ENCODE measurements around the gene GRIK3.

The GRIK3 gene

DNA sequence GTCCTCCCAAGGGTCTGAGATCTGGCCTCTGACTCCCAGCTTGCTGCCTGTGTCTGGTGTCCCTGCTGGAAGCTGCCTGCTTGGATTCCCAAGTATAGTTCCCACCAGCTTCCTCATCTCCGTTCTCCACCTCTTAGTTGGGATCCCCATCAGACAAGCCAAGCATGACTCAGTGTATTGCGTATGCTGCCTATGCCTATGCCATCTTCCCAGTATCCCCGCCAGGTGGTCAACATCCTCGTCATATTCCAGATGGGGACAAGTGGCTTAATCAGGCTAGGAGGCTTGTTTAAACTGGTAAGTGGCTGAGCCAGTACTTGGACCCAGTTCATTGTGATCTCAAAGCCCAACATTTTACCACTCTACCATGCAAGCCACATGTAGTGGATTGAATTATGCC lies 204.4 kb downstream of the GRIK3 start:
- DNase-seq (ENCODE audit: low read depth in 3 of 3), result no peak

DNA sequence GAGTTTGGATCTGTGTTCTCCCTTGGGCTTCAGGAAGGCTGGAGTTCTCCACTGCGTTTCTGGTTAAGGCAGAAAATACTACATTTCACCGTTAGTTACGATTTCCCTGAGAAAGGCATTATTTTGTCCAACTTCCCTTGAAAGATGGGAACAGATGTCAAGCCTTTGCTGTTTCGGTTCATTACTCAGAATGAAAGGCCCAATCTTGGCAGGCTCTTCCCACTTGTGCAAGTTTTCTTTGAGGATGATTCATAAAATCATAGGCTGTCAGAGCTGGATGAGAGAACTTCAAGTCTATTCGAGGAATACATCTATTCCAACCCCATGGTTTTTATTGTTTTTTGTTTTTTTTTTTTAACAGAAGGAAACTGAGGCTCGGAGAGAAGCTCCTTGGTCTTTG lies 205.2 kb downstream of the GRIK3 start:
- no peak for DNase-seq (ENCODE audit: low read depth in 3 of 3)

DNA sequence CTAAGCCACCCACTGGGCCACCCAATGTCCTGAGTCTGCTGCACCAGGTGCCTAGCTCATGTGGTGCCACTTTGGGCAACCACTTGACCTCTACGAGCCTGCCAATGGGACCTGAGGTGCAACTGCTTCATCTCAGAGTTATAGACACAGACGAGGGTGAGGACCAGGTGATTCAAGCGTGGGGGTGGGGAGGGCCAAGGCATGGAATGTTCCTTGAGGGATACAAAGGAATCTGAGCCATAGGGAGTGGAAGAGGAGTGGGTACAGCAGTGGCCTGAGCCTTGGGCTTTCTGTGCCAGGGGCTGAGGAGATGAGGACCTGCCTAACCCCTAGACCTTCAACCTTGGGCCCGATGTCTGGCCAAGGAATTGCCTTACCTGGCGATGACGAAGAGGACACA lies 209.1 kb downstream of the GRIK3 start:
- DNase-seq (ENCODE audit: low read depth in 3 of 3), result no peak

GRCh38 chr1:36824390-36824861 lies 209.9 kb downstream of the GRIK3 start:
- no peak for DNase-seq (ENCODE audit: low read depth in 3 of 3)

GRCh38 chr1:36822648-36823047 lies 211.7 kb downstream of the GRIK3 start:
- DNase-seq (ENCODE audit: low read depth in 3 of 3), result no peak

DNA sequence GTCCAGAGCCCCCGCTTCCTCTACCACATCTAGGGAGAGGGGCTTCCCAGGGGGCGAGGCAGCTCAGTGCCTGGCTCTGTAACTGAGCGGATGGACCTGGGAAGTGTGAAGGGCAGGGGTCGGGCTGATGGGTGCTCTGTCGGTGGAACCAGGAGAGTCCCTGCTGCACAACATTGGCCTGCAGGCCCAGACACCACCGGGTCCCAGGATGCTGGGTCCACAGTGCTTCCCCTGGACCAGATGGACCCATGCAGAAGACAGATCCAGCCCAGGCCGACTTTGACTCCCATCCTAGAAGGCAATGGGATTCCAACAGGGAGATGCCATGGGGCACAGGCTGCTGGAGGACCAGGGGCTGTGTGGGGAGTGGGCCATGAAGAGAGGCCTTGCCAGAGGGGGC lies 212.9 kb downstream of the GRIK3 start:
- no peak for DNase-seq (ENCODE audit: low read depth in 3 of 3)

DNA sequence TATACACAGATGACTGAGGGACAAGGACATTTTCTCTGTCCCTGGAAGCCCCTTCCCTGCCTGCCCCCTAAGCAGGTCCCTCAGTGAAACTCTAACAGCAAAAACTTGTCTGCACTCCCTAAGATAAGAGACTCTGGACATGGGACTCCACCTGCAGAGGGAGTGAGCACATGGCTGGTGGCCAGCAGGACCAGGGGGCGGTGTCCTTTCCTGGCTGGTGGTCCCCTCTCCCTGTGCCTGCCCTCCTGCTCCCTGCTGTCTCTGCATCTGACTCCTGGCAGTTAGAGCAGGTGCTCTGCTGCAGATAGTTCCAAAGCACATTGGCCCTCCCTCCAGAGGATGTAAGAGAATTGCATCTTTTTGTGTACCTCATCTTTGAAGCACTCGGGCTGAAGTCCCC lies 215.5 kb downstream of the GRIK3 start:
- no peak for DNase-seq (ENCODE audit: low read depth in 3 of 3)

DNA sequence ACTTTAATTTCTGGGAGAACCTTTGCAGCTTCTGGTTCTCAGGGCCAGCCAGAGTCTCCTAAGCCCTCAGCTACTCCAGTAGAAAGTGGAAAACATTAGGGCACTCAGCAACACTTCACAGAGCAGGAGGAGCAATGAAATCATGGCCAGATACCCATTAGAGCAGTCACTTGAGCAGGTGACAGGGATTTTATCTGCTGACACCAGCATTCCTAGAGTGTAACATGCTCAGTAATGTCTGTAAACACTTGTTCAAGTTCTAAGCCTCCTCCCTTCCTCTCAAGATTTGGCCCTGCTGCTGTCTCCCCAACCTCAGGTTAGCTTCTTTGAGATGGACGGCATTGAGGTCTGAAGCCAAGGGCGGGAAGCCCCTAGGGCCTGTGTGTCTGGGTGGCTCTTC lies 218.0 kb downstream of the GRIK3 start:
- no peak for DNase-seq (ENCODE audit: low read depth in 3 of 3)

GRCh38 chr1:36814774-36815173 lies 219.5 kb downstream of the GRIK3 start:
- DNase-seq (ENCODE audit: low read depth in 3 of 3), result no peak

GRCh38 chr1:36814083-36814482 lies 220.2 kb downstream of the GRIK3 start:
- DNase-seq (ENCODE audit: low read depth in 3 of 3), result no peak

DNA sequence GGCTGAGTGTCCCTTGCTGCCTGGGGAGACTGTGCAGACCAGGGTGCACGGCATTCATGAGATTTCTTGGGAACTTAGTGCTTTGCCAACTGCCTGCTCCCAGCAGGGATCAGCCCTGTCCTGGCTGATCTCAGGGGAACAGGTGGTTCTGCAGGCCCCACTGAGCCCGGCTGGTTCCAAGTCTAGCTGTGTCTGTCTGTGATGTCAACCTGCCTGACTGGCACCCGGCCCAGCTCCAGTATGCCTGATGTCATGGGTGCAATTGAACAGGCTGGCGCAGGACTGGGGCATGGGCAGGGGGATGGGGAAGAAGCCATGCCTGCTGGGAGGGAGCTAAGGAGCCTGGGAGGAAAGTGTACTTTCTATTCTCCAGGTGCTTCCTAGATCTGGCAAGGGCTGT lies 227.1 kb downstream of the GRIK3 start:
- no peak for DNase-seq (ENCODE audit: low read depth in 3 of 3)

GRCh38 chr1:36805979-36806640 lies 228.2 kb downstream of the GRIK3 start:
- no peak for DNase-seq (ENCODE audit: low read depth in 3 of 3)

- DNase-seq (ENCODE audit: low read depth in 3 of 3), result no peak
Observed at GRCh38 chr1:36804669-36805314, 229.5 kb downstream of the GRIK3 start.

- no peak for DNase-seq (ENCODE audit: low read depth in 3 of 3)
Observed at GRCh38 chr1:36803868-36804570, 230.3 kb downstream of the GRIK3 start.

GRCh38 chr1:36802018-36802417 lies 232.3 kb downstream of the GRIK3 start:
- DNase-seq (ENCODE audit: low read depth in 3 of 3), result no peak

GRCh38 chr1:36797761-36798160 lies 236.6 kb downstream of the GRIK3 start:
- DNase-seq (ENCODE audit: low read depth in 3 of 3), result no peak

DNA sequence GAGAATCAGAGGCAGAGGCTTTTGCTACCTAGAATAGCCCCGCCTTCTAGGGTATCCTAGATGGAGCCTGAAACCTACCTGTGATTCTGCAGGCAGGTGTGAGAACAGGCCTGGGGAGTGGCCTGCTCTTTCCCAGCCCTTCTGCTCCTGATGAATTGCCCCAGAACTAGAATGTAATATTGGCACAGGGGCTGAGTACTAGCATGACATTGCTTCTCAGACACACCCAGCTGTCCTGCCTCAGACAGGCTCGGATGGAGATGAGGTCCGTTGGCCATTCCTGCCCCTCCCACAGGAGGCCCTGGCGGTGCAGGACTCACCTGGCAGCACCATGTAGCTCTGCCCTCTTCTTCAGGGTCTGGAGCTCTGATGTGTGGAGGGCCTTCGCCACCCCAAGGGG lies 237.6 kb downstream of the GRIK3 start:
- no peak for DNase-seq (ENCODE audit: low read depth in 3 of 3)

DNA sequence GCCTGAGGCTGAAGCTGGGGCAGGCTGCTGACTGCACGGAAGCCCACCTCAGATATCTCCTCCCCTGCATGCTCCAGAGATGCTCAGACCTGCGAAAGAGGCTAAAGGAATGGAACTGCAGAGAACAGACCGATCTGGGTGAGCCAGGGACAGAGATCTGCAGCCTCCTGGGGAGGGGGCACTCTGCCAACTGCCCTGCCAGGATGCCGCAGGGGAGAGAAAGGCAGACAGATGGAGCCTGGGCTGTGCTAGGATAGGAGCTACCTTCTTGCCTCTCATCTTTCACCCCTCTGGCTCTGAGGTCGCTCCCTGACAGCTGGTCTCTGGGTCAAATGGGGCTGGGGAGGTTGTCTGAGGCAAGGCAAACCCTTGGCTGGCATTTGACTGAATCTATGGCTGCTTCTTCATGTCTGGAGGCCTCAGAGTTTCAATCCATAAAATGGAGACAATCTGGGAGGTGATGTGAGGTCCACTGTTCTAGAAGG lies 238.2 kb downstream of the GRIK3 start:
- DNase-seq (ENCODE audit: low read depth in 3 of 3), result no peak

GRCh38 chr1:36794460-36794859 lies 239.9 kb downstream of the GRIK3 start:
- DNase-seq (ENCODE audit: low read depth in 3 of 3), result no peak

DNA sequence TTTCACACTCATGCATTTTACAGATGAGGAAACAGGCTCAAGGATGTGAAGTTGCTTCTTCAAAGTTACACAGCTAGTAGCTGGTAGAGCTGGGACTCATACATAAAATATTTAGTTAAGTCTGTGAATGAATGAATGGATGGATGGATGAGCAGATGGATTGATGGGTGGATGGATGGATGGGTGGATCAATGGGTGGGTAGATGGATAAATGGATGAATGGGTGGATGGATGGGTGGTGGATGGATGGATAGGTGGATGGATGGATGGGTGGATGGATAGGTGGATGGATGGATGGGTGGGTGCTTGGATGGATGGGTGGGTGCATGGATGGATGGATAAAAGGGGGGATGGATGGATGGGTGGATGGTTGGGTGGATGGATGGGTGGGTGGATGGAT lies 240.9 kb downstream of the GRIK3 start:
- DNase-seq (ENCODE audit: low read depth in 3 of 3), result no peak

GRCh38 chr1:36792292-36792691 lies 242.0 kb downstream of the GRIK3 start:
- no peak for DNase-seq (ENCODE audit: low read depth in 3 of 3)

DNA sequence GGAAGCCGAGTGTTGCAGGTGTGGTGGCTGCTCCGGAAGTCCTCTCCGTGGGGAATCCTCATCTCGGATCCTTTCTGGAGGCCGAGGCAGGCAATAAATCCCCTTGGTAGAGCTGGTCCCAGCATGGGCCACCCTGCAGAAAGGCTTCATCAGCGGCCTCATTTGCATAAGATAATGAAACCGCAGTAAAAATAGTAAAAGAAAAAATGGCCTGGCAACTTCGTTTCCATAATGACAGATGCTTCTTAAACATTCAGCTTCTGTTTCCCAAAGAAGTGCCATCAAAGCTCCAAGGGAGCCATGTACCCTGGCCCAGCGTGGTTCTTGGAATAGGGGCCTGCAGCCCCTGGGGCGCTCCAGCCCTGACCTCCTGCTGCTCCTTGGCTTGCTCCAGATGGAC lies 244.1 kb downstream of the GRIK3 start:
- no peak for DNase-seq (ENCODE audit: low read depth in 3 of 3)

DNA sequence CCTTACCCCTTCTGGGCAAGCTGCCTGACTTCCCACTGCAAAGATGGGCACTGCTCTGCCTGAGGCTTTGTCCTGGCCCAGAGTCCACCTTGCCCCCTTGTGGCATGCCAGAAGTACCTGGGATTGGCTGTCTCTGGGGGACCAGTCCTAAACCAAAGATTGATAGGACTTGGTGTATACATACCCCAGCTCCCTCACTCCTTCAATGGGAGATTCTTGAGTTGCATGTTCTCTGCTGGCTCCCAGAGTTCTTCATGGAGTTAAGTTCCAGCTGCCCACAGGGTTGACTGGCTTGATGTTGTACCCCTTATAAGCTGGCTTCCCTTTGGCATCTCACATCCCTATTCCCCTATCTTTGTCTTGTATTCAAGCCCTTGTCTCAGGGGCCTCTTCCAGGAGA lies 244.8 kb downstream of the GRIK3 start:
- no peak for DNase-seq (ENCODE audit: low read depth in 3 of 3)
